Endothelial cell of umbilical vein (primary cell): ENCODE measurements around the gene FZR1. TPM values are rescaled to one million over a fixed set of nuclear protein-coding genes. Genes with fewer than 3 reads are reported as not detected.

Experiments
- BruUV-seq: library from RNA; stranded (reverse); fragments of 400-500 nt; replicated peaks from 2 replicates; lab custom pipeline; 2021; lab: Mats Ljungman, UMichigan
- CTCF ChIA-PET: fragments of 300-600, 350-600 bp; sonication (Branson Sonifier 250); formaldehyde crosslinking; loops from one replicate; lab custom pipeline; 2021; ENCODE audit warnings: antibody characterized with exemption, inconsistent platforms; lab: Charles Lee
- POLR2A ChIA-PET: fragments of 300-600, 350-600 bp; sonication (Branson Sonifier 250); formaldehyde crosslinking; loops from one replicate; lab custom pipeline; 2021; ENCODE audit warnings: antibody characterized with exemption, inconsistent platforms; lab: Charles Lee
- DNase-seq: peaks from one replicate; pipeline ENCODE4 v3.0.0-alpha.2; 2011; ENCODE audit warnings: low read depth, low spot score
- FAIRE-seq: peaks from 2 replicates; lab custom pipeline; 2011; peaks lifted over from hg19 to GRCh38; lab: Jason Lieb, UNC
- H2AFZ ChIP-seq: 2 replicates; pipeline ENCODE4 v1.6.0; 2012; ENCODE audit warnings: low read depth, low read length, control low read depth, inconsistent platforms
- H3K27ac ChIP-seq: 2 replicates; pipeline ENCODE4 v1.5.1; 2011; ENCODE audit warnings: low read depth, mild to moderate bottlenecking, control low read depth, low read length, moderate library complexity; ENCODE audit not compliant: insufficient read depth
- H3K27me3 ChIP-seq, 2 experiments: 2 replicates each; pipeline versions ENCODE4 v1.6.0 to v1.6.1; 2011; ENCODE audit warnings: low read length in 2 of 2, mixed read lengths in 1 of 2; ENCODE audit not compliant: control insufficient read depth in 2 of 2, insufficient read depth in 2 of 2
- H3K36me3 ChIP-seq, 2 experiments: 2 replicates in 1 of 2; 3 replicates in 1 of 2; pipeline ENCODE4 v1.5.1; 2011; ENCODE audit warnings: low read length in 2 of 2, mild to moderate bottlenecking in 1 of 2, moderate library complexity in 1 of 2; ENCODE audit not compliant: control insufficient read depth in 2 of 2, insufficient read depth in 2 of 2; ENCODE audit errors: extremely low read depth in 1 of 2
- H3K4me1 ChIP-seq: 3 replicates; pipeline ENCODE4 v1.5.1; 2011; ENCODE audit warnings: mild to moderate bottlenecking, low read length; ENCODE audit not compliant: control insufficient read depth, insufficient read depth; ENCODE audit errors: extremely low read depth
- H3K4me2 ChIP-seq: 2 replicates; pipeline ENCODE4 v1.6.1; 2011; ENCODE audit warnings: low read length, control low read depth, mixed read lengths; ENCODE audit not compliant: insufficient read depth
- H3K4me3 ChIP-seq, 3 experiments: fragments of 200-600 bp in 1 of 3; sonication (generic), shearing (Covaris generic) in 1 of 3; replicated peaks in 1 of 3; 2 replicates each; pipeline ENCODE4 v1.5.1; 2011 to 2016; ENCODE audit warnings: control low read depth in 3 of 3, low read length in 3 of 3, mild to moderate bottlenecking in 2 of 3, inconsistent platforms in 1 of 3, low read depth in 1 of 3, moderate library complexity in 1 of 3; ENCODE audit not compliant: insufficient read depth in 1 of 3
- H3K79me2 ChIP-seq: 2 replicates; pipeline ENCODE4 v1.6.0; 2012; ENCODE audit warnings: low read length, inconsistent platforms; ENCODE audit not compliant: control insufficient read depth, insufficient read depth
- H3K9ac ChIP-seq: replicated peaks from 2 replicates; pipeline ENCODE3; 2011; ENCODE audit warnings: low read length, control low read depth; ENCODE audit not compliant: insufficient read depth; ENCODE audit errors: extremely low read depth
- H3K9me1 ChIP-seq: replicated peaks from 3 replicates; pipeline ENCODE4 v1.6.0; 2011; ENCODE audit warnings: mild to moderate bottlenecking, low read length; ENCODE audit not compliant: control insufficient read depth, insufficient read depth; ENCODE audit errors: extremely low read depth
- H3K9me3 ChIP-seq: replicated peaks from 2 replicates; pipeline ENCODE4 v1.5.1; 2012; ENCODE audit warnings: low read length, inconsistent platforms; ENCODE audit not compliant: control insufficient read depth, insufficient read depth
- H4K20me1 ChIP-seq: replicated peaks from 2 replicates; pipeline ENCODE3; 2011; ENCODE audit warnings: mild to moderate bottlenecking, low read length; ENCODE audit not compliant: control insufficient read depth, insufficient read depth; ENCODE audit errors: extremely low read depth
- CTCF ChIP-seq, 2 donors: IDR thresholded peaks; 1 replicate in 1 of 2; 2 replicates in 1 of 2; pipeline ENCODE4 v1.5.1; 2011; ENCODE audit warnings: low read length in 2 of 2, mild to moderate bottlenecking in 2 of 2, moderate library complexity in 2 of 2, control low read depth in 1 of 2, inconsistent platforms in 1 of 2, low read depth in 1 of 2; ENCODE audit not compliant: insufficient read depth in 1 of 2; ENCODE audit errors: extremely low read depth in 1 of 2
- EZH2 ChIP-seq: IDR thresholded peaks from 2 replicates; pipeline ENCODE4 v1.6.1; 2012; ENCODE audit warnings: borderline replicate concordance, low read depth, mild to moderate bottlenecking, moderate library complexity, low read length, inconsistent platforms; ENCODE audit not compliant: severe bottlenecking
- FOS ChIP-seq: IDR thresholded peaks from 2 replicates; pipeline ENCODE4 v1.6.1; 2011; ENCODE audit warnings: mild to moderate bottlenecking, low read length, moderate library complexity, borderline replicate concordance; ENCODE audit not compliant: insufficient read depth
- GATA2 ChIP-seq: IDR thresholded peaks from 2 replicates; pipeline ENCODE4 v1.7.0; 2011; ENCODE audit warnings: low read depth, mild to moderate bottlenecking, moderate library complexity, mixed read lengths, low read length; ENCODE audit not compliant: insufficient read length, insufficient read depth
- JUN ChIP-seq: IDR thresholded peaks from 2 replicates; pipeline ENCODE4 v1.6.1; 2011; ENCODE audit warnings: borderline replicate concordance, low read depth; ENCODE audit not compliant: insufficient read length, insufficient read depth
- MAX ChIP-seq: IDR thresholded peaks from 2 replicates; pipeline ENCODE4 v1.6.1; 2011; ENCODE audit not compliant: insufficient read depth, insufficient read length
- MYC ChIP-seq: IDR thresholded peaks from one replicate; pipeline ENCODE4 v1.6.1; 2011; ENCODE audit warnings: mild to moderate bottlenecking, low read depth, low read length
- POLR2A ChIP-seq: IDR thresholded peaks from 2 replicates; pipeline ENCODE4 v1.6.1; 2012; ENCODE audit warnings: low read depth, mild to moderate bottlenecking, control low read depth, low read length
- POLR2AphosphoS5 ChIP-seq: IDR thresholded peaks from 2 replicates; pipeline ENCODE4 v1.6.1; 2012; ENCODE audit warnings: low read depth, mild to moderate bottlenecking, control low read depth, low read length, moderate library complexity; ENCODE audit not compliant: insufficient read depth
- dilution Hi-C: fragments of 300-500 bp; cut with MboI; formaldehyde crosslinking; loops from one replicate; pipeline ENCODE4 v1.15.0; 2019; ENCODE audit warnings: low sequenced_read_pairs; ENCODE audit not compliant: extremely low pct_ligation_motif_present
- intact Hi-C: fragments of 100-400 bp; cut with micrococcal nuclease; formaldehyde crosslinking; loops from one replicate; pipeline ENCODE4 v1.10.0; 2022
- polyA plus RNA-seq, 4 experiments: library from polyadenylated mRNA; depleted of rRNA in 3 of 4; stranded (reverse) in 3 of 4; unstranded in 1 of 4; fragments of >200 nt; gene quantifications; 2 replicates each; pipeline versions ENCODE4 v1.2.1 to v1.2.3, GENCODE V29; 2011 to 2012; ENCODE audit warnings: missing spikeins in 1 of 4
- total RNA-seq: library from RNA; stranded (reverse); gene quantifications from 2 replicates; pipeline ENCODE4 v1.2.3, GENCODE V29; 2021

FZR1 gene
- total and polyA plus RNA-seq, 2 donors (not counting 3 experiments of a cell fraction or from before 2014, with no cell fraction given) = 35.9 to 60.4 TPM

DNA sequence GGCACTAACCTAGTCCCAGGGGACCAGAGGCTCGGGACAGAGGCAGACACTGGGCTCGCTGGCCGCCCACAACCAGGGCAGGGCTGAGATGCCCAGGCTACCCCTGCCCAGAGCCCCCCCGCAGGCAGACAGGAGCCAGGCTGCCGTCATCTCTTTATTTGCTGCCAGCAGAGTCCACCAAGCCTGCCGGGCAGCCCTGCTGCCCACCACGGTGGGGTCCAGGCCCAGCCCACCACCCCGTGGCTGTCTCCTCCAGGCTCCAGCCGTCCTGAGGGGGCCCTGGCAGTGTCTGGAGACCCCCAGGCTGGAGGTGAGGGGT lies 37.9 kb downstream of the FZR1 start:
- CTCF ChIA-PET = interaction anchor here (1.4 to 2.8 kb wide), 5 partner anchors 12 to 167 kb away, joined by 4 to 34 read pairs (median 23); partner anchors contain the start of genes MFSD12 and TJP3
- dilution Hi-C loops = no loop called here

More for the DNA sequence above, 37.9 kb downstream of the FZR1 start:
- FAIRE-seq (no peak), DNase-seq (no peak)
- no peak for TF ChIP-seq MAX
- TF ChIP-seq POLR2A = no peak
- no peak for TF ChIP-seq EZH2
- TF ChIP-seq JUN = no peak
- TF ChIP-seq POLR2AphosphoS5 = no peak
- TF ChIP-seq GATA2 = no peak
- TF ChIP-seq FOS = no peak
- no peak for TF ChIP-seq MYC
- no peak for TF ChIP-seq CTCF (IDR thresholded peaks at IDR 0.05; ENCODE audit: extremely low read depth in 1 of 2, insufficient read depth in 1 of 2, low read depth in 1 of 2, low read length in 2 of 2)
- H3K79me2 ChIP-seq = no peaks in the 10 kb centered on the region
- no peaks in the 10 kb centered on the region for H3K9me1 ChIP-seq
- H4K20me1 ChIP-seq = no peaks in the 10 kb centered on the region
- H3K4me1 ChIP-seq = no peaks in the 10 kb centered on the region
- POLR2A ChIA-PET = no interaction called here
- intact Hi-C loops = no loop called here
- no peak overlapping the region for H3K4me2 ChIP-seq
- no peak overlapping the region for H3K27ac ChIP-seq
- H2AFZ ChIP-seq = no peak overlapping the region
- H3K4me3 ChIP-seq = no peak overlapping the region
- H3K36me3 ChIP-seq = peaks cover 0 to 10% of the 10 kb centered on the region in 2 experiments
- no peaks in the 10 kb centered on the region for H3K9me3 ChIP-seq
- H3K9ac ChIP-seq = no peak overlapping the region
- H3K27me3 ChIP-seq = no peaks in the 10 kb centered on the region
- BruUV-seq = no TSS peak
